ENCODE results near the gene IGF2BP3. TPM values are rescaled to one million over a fixed set of nuclear protein-coding genes. Genes with fewer than 3 reads are reported as not detected.

Gene IGF2BP3
- total RNA-seq, 1 donor from 2014 or later: not detected

Other genes starting within 250 kb of the IGF2BP3 start
- 248 TPM for gene GPNMB, start 223.7 kb downstream of the IGF2BP3 start, total RNA-seq
- gene MALSU1, start 171.2 kb downstream of the IGF2BP3 start, total RNA-seq: 112 TPM
- 25.0 TPM for gene TRA2A, start 61.5 kb upstream of the IGF2BP3 start, total RNA-seq
- gene CCDC126, start 126.9 kb upstream of the IGF2BP3 start, total RNA-seq: 10.8 TPM
- gene FAM221A, start 209.7 kb upstream of the IGF2BP3 start, total RNA-seq: 2.3 TPM
- gene STK31, start 239.7 kb upstream of the IGF2BP3 start, total RNA-seq: not detected

Data from Right ventricle myocardium superior (tissue), 1 donor.